K562 treated with DMSO at 1 percent for 24 hours (cell line): ENCODE results near the gene POMGNT2. TPM values are rescaled to one million over a fixed set of nuclear protein-coding genes. Genes with fewer than 3 reads are reported as not detected.

Experiments used
- total RNA-seq: library from RNA; unstranded; fragments of 300-600 nt; gene quantifications from 2 replicates; pipeline ENCODE4 v1.2.3, GENCODE V29; 2022; ENCODE audit warnings: low read depth; ENCODE audit not compliant: insufficient read depth

The POMGNT2 gene
- 25.2 and 29.7 TPM in 2 replicates for total RNA-seq

DNA sequence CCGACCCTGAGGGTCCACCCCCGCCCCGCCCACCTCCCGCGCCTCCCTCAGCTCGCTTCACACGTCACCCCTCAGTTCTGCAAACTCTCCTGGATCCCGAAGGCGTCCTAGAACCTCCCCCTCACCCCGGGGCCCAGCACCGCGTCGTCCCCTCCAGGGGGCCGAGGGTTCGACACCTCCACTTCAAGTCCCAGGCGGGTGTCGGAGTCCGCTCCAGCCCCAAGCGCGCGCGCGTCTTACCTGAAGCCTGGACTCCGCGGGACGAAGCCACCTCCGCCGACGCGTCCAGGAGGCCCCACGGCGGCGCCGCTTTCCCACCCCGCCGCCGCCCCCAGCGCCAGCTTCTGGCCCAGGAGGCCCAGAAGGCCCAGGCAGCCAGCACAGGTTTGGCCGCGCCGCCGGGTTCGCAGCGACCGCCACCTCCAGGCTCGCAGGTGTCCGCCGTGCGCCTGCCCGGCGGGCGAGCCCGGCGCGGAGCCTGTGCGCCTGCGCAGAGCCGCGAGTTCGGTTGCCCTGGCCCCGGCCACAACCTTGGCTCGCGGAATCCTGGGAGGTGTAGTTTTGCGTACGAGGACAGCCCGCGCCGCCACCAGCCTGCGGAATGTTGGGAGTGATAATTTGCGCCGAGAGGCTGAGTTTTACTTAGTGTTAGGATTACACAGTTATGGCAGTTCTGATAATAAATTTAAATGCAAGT is at the start of gene POMGNT2:
TSS of gene POMGNT2 (minus strand) at position 484 of the 697 bp plus-strand sequence. CDS start 24,648 bp downstream, outside the sequence.

Other genes with a start within 250 kb of the POMGNT2 start
- gene CYP8B1, start 230.2 kb downstream of the POMGNT2 start, total RNA-seq: not detected in 2 replicates
- 0.59 and 0.98 TPM in 2 replicates for gene ZNF662, start 199.9 kb downstream of the POMGNT2 start, total RNA-seq
- gene GASK1A, start 126.8 kb downstream of the POMGNT2 start, total RNA-seq: 0.51 TPM in 1 of 2 replicates, not detected in the other
- gene SNRK, start 180.5 kb upstream of the POMGNT2 start, total RNA-seq: 8.8 and 10.9 TPM in 2 replicates